Rectal smooth muscle tissue (tissue), 1 donor: ENCODE data around the gene DDX20.
"Not testable (repeated sequence)": the region's sequence is repeated elsewhere in the genome, so short reads cannot be mapped to it uniquely, and the experiment has no call there.

Source experiments
- H3K27ac ChIP-seq: one replicate; pipeline ENCODE4 v1.7.0; 2013; ENCODE audit warnings: low read depth, low read length, inconsistent platforms
- H3K27me3 ChIP-seq: one replicate; pipeline ENCODE4 v1.7.0; 2013; ENCODE audit warnings: low read length; ENCODE audit not compliant: control insufficient read depth, insufficient read depth
- H3K36me3 ChIP-seq: one replicate; pipeline ENCODE4 v1.7.0; 2013; ENCODE audit warnings: low read length; ENCODE audit not compliant: control insufficient read depth, insufficient read depth
- H3K4me1 ChIP-seq: one replicate; pipeline ENCODE4 v1.7.0; 2013; ENCODE audit warnings: low read length; ENCODE audit not compliant: control insufficient read depth, insufficient read depth
- H3K4me3 ChIP-seq: one replicate; pipeline ENCODE4 v1.7.0; 2013; ENCODE audit warnings: low read length
- H3K9ac ChIP-seq: one replicate; pipeline ENCODE4 v1.7.0; 2013; ENCODE audit warnings: low read length

The DDX20 gene

DNA sequence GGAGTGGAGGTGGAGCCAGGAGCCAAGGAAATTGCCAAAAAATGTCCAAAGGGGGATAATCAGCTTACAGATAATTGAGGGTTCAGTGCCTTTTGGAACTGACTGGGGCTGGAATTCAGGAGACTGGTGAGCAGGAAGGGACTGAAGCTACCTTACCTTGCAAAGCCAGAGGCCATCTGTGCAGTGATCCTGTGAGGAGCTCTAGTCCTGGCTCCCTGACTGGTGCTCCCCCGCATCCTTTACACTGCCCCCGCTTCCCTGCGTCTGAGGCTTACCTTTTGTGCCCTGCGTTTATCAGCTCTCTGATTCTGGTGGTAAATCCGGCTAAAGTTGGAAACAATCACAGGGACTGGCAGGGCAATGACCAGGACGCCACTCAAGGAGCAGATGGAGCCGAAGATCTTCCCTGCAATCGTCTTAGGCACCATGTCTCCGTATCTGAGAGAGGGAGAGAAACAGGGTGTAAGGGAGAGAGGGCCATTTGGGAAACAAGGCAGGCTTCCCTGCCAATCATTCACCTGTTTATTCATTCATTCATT, 31.0 kb downstream of the DDX20 start:
- no peaks in the 10 kb centered on the region for H3K27me3 ChIP-seq
- H3K36me3 ChIP-seq, result no peaks in the 10 kb centered on the region
- H3K4me1 ChIP-seq, result no peaks in the 10 kb centered on the region
- H3K27ac ChIP-seq, result no peak overlapping the region
- no peak overlapping the region for H3K9ac ChIP-seq
- H3K4me3 ChIP-seq, result no peak overlapping the region

DNA sequence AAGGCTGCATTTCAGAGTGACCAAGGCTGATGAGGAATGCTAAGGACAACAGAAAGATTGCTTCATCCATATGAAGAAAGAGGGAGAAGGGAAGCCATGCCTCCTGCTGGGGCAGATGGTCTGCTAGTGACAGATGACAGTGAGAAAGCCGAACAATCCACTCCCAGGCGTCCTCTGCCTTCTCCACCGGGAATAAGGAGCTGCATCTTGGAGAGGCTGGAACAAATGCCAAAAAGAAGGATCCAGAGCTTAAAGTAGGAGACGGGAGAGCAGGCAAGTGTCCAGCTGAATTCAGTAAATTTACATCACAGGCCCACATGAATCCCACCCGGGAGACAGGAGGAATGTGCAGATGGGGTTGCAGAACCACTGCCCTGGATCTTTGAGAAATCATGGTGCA, 33.4 kb downstream of the DDX20 start:
- no peaks in the 10 kb centered on the region for H3K36me3 ChIP-seq
- no peak overlapping the region for H3K27ac ChIP-seq
- no peak overlapping the region for H3K9ac ChIP-seq
- H3K4me3 ChIP-seq, result no peak overlapping the region
- no peaks in the 10 kb centered on the region for H3K27me3 ChIP-seq
- H3K4me1 ChIP-seq, result no peaks in the 10 kb centered on the region

DNA sequence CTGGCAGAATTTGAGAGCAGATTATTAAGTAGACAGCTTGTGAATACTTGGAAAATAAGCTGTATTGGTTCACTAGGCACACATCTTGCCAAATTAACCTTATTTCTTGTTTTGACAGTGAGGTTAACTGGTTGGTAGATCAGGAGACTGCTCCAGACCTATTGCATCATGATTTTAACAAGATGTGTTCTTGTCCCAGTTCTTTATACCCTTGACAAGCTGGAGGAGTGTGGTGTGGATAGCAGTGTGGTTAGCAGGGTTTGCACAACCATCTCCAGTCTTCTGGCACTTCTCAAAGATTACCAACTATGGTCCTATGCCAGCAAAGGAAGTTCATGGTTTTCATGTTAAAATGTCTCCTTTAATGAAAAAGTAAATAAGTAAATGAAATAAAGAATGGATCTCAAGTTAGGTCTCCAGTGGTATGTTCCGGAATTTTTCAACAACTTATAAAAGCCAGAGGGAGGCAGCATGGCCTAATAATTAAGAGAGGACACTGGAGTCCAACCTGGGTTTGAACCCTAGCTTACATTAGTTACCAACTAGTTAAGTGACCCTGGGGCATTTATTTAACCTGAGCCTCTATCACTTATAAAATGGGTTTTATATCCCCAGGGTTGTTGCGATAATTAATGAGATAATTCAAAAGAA, 34.1 kb downstream of the DDX20 start:
- H3K9ac ChIP-seq, result no peak overlapping the region
- H3K4me1 ChIP-seq, result no peaks in the 10 kb centered on the region
- H3K27ac ChIP-seq, result no peak overlapping the region
- no peak overlapping the region for H3K4me3 ChIP-seq
- no peaks in the 10 kb centered on the region for H3K27me3 ChIP-seq
- H3K36me3 ChIP-seq, result no peaks in the 10 kb centered on the region

DNA sequence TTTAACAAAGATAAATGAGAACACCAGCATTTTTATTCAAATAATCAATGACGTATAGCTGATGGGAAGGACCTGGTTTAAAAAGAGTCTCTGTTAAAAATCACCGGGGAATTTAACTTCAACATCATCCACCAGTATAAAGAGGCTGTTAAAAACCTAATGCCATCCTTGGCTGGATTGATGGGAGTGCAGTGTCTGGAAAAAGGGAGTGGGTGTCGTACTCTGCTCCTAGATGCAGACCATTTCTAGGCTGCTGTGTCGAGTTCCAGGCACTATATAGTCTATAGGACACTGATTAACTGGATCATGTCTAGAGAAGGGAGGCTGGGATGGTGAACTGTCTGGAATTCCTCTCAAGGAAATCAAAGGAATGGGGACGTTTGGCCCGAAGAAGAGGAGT, 36.1 kb downstream of the DDX20 start:
- H3K36me3 ChIP-seq, result no peaks in the 10 kb centered on the region
- no peak overlapping the region for H3K9ac ChIP-seq
- H3K4me1 ChIP-seq, result no peaks in the 10 kb centered on the region
- H3K4me3 ChIP-seq, result no peak overlapping the region
- no peak overlapping the region for H3K27ac ChIP-seq
- no peaks in the 10 kb centered on the region for H3K27me3 ChIP-seq

DNA sequence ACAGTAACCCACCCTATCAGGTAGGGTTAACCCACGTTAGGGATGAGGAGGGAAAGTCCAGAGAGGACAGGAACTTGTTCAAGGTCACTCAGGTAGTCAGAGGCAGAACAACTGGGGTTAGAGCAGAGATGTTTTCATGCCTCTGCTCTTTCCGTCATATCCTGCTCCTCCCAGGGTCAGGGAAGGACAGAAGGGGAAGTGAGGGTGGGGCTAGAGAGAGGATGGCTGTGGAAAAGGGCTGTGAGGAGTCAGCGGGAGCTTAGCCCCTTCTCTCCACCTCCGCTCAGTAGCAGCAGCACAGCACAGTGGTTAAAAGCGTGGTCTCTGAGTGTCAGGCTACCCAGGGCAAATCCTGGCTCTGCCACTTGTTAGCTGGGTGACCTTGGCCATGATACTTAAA, 36.5 kb downstream of the DDX20 start:
- Histone ChIP-seq H3K9ac (no peak overlapping the region), H3K4me3 (no peak overlapping the region), H3K27ac (no peak overlapping the region), H3K4me1 (no peaks in the 10 kb centered on the region), H3K36me3 (no peaks in the 10 kb centered on the region), H3K27me3 (no peaks in the 10 kb centered on the region)

DNA sequence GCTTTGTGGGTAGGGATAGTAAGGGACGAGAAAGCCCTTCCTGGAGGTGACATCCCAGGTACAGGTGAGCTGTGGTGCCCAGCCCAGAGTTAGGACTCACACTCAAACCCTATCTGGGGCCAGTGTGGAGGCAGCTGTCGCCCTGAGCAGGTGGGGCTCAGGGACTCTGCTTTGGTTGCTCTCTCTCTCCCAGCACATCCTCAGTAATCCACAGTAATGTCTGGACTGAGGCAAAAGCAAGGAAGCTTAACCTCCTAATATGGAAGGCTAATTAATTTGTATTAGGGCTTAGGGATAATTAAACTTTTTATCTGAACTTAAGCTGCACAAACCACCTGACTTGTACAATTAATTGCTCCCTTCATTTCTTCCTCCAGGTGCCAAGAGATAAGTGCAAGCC, 38.2 kb downstream of the DDX20 start:
- H3K4me1 ChIP-seq, result no peaks in the 10 kb centered on the region
- H3K9ac ChIP-seq, result no peak overlapping the region
- H3K36me3 ChIP-seq, result no peaks in the 10 kb centered on the region
- no peak overlapping the region for H3K4me3 ChIP-seq
- no peak overlapping the region for H3K27ac ChIP-seq
- no peaks in the 10 kb centered on the region for H3K27me3 ChIP-seq

DNA sequence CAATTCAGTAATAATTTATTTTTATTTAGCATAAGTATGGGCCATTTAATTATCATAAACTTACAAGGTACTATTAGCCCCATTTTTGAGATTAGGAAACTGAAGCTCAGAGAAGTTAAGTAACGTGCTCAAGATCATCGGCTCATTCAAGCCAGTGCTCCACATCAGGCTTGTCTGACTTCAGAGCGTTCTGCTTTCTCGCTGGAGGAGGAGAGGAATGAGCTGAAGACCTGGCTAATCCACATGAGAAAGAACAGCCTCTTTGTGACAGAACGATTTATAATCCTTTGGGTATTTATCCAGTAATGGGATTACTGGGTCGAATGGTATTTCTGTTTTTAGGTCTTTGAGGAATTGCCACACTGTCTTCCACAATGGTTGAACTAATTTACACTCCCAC, 39.7 kb downstream of the DDX20 start:
- H3K4me1 ChIP-seq, result no peaks in the 10 kb centered on the region

DNA sequence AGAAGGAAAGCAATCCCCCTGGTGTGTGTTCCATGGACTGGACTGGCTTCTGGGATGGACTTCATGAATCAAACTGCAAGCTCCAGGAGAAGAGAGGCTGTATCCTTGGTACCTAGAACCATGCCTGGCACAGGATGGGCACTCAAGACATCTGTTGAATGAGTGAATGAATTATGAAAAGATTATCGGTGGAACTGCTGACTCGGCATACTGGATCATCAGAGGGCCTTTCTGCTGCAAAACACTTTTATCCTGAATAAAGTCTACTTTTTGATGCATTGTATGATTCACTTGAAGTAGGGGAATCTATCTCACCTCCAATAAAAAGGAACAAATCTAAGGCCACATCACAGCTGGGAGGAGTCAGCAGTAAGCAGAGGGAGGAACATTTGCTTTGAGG, 42.9 kb downstream of the DDX20 start:
- H3K27me3 ChIP-seq, result no peaks in the 10 kb centered on the region
- no peaks in the 10 kb centered on the region for H3K4me1 ChIP-seq
- H3K4me3 ChIP-seq, result no peak overlapping the region
- no peak overlapping the region for H3K9ac ChIP-seq
- no peak overlapping the region for H3K27ac ChIP-seq
- H3K36me3 ChIP-seq, result no peaks in the 10 kb centered on the region

More for the DNA sequence above, 39.7 kb downstream of the DDX20 start:
- Histone ChIP-seq H3K27ac (no peak overlapping the region), H3K36me3 (no peaks in the 10 kb centered on the region), H3K27me3 (no peaks in the 10 kb centered on the region), H3K4me3 (no peak overlapping the region), H3K9ac (no peak overlapping the region)

DNA sequence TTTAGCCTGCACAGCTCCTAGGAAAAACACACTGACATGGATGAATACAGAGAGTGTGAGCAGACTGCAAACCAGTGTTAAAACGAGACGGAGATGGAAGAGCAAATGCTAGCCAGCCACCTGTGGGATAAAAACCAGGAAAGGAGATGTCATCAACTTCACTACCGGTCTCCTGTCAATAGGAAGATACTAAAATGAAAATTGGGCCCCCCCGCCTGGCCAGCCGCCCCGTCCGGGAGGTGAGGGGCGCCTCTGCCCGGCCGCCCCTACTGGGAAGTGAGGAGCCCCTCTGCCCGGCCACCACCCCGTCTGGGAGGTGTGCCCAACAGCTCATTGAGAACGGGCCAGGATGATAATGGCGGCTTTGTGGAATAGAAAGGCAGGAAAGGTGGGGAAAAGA, 44.0 kb downstream of the DDX20 start:
- not testable (repeated sequence) for H3K27ac ChIP-seq, H3K4me3 ChIP-seq, H3K4me1 ChIP-seq, H3K36me3 ChIP-seq, H3K27me3 ChIP-seq, H3K9ac ChIP-seq

DNA sequence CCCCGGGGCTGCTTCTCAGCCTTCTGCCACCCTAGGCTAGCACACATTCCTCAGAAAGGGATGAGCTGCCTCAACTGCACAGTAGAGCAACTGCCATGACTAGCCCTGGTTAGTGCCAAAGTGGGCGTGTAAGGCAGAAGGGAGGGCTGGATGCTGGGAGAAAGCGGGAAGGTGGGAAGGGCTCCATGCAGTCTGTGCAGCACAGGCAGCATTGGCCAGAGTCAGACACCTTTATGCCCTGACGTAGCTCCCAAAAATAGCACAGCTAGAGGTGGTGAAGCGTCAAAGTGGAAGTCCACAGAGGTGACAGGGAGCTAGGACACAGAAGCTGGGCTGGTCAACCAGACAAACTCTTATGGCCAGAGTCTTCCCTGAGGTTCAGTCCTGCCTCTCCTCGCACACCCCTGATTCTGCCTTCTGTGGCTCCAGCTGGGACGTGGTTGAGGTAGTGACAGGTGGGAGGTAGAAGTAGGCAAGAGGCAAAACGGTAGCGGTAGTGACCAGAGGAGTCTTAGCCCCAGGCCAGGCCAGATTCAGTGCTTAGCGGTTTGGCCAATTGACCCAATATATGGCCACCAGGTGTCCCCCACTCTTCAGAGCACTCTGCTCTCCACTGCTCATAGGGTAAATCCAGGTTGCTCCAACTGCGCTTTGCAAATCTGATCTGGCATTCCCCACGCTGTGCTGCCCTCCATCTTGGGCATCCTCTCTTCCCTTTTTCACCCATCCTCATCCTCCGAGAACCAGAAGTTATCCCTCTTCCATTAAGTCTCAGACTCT, 45.6 kb downstream of the DDX20 start:
- Histone ChIP-seq H3K4me1 (no peaks in the 10 kb centered on the region), H3K9ac (no peak overlapping the region), H3K4me3 (no peak overlapping the region), H3K27ac (no peak overlapping the region), H3K36me3 (no peaks in the 10 kb centered on the region), H3K27me3 (no peaks in the 10 kb centered on the region)

DNA sequence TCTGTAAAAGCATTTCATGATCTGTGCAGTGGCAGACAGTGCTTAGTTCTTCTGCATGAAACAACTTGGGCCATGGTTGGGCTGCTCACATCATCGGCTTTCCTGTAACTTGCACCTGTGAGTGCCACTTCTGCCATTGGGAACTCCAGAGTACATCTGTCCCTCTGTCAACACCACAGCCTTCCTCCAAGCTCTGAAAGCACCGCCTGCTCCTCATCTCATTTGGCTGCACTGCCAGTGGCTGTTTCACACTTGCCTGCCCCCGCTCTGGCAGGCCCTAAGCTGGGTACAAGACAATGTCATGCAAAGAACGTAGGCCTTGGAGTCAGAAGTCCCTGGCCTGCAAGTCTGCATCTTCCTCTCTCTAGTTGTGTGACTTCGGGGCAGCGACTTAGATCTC, 46.4 kb downstream of the DDX20 start:
- no peaks in the 10 kb centered on the region for H3K4me1 ChIP-seq
- no peak overlapping the region for H3K9ac ChIP-seq
- no peak overlapping the region for H3K4me3 ChIP-seq
- no peak overlapping the region for H3K27ac ChIP-seq
- H3K36me3 ChIP-seq, result no peaks in the 10 kb centered on the region
- no peaks in the 10 kb centered on the region for H3K27me3 ChIP-seq

DNA sequence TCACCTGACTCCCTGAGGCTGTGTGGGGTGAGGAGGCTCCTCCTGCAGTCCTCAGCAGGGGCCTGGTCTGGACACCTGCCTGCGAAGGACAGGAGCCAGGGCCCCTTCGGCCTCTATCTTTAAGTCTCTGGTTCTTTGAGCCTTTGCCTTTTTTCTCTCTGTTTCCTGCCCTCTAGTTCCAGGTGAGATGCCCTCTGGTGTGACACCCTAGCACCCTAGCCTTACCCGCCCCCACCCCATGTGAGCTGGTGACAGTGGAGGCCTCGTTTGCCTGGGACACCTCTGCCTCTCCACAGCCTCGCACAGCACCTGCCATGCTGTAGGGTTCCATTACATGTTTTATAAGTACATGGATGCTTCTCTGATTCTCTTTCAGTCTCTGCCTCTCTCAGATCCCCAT, 47.3 kb downstream of the DDX20 start:
- no peaks in the 10 kb centered on the region for H3K27me3 ChIP-seq
- H3K4me1 ChIP-seq, result no peaks in the 10 kb centered on the region
- H3K27ac ChIP-seq, result no peak overlapping the region
- no peak overlapping the region for H3K4me3 ChIP-seq
- no peak overlapping the region for H3K9ac ChIP-seq
- H3K36me3 ChIP-seq, result no peaks in the 10 kb centered on the region

DNA sequence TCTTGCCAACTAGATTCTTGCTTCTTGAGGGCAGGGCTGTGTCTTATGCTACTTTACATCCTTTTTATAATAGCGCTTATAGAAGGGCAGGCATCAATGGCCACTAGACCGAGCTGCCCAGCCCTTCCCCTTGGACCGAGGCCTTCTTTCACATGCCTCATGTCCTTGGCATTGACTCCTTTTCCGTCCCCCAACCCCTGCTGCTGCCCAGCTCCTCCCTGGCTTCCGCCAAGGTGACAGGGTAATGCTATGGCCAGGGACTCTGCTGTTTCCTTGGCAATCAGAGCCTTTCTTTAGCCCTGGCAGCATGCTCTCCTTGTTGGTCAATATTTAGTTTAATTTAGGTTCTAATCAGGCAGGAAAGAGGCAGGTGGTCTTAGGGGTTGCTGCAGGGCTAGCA, 48.2 kb downstream of the DDX20 start:
- no peaks in the 10 kb centered on the region for H3K27me3 ChIP-seq
- H3K4me3 ChIP-seq, result no peak overlapping the region
- H3K36me3 ChIP-seq, result no peaks in the 10 kb centered on the region
- H3K4me1 ChIP-seq, result no peaks in the 10 kb centered on the region
- no peak overlapping the region for H3K27ac ChIP-seq
- H3K9ac ChIP-seq, result no peak overlapping the region
